IMR-90 (cell line): ENCODE measurements around the gene TMEM61. TPM values are rescaled to one million over a fixed set of nuclear protein-coding genes. Genes with fewer than 3 reads are reported as not detected.

Experiments
- ATAC-seq: fragments of 200-7000 bp; cut with Tn5 transposase; 2 replicates; pipeline ENCODE4 v1.9.1; 2020; ENCODE audit warnings: low read depth, mild to moderate bottlenecking, moderate library complexity
- BruUV-seq: library from RNA; stranded (reverse); fragments of 400-500 nt; replicated peaks from 2 replicates; lab custom pipeline; 2021; lab: Mats Ljungman, UMichigan
- CTCF ChIA-PET: fragments of 300-600 bp; formaldehyde crosslinking; extraction: SDS; loops from one replicate; lab custom pipeline; 2021; ENCODE audit warnings: antibody characterized with exemption; lab: Yijun Ruan, JAX
- POLR2A ChIA-PET: fragments of 300-600 bp; sonication (Branson Sonifier 250); formaldehyde crosslinking; loops from one replicate; lab custom pipeline; 2022; ENCODE audit warnings: antibody characterized with exemption; ENCODE audit not compliant: unreplicated experiment; lab: Charles Lee
- DNase-seq: peaks from one replicate; pipeline ENCODE4 v3.0.0; 2013
- H2AFZ ChIP-seq: replicated peaks from 2 replicates; pipeline ENCODE3; 2013; ENCODE audit warnings: low read length, mild to moderate bottlenecking; ENCODE audit not compliant: poor library complexity
- H2AK5ac ChIP-seq: 2 replicates; pipeline ENCODE4 v1.6.1; 2013; ENCODE audit warnings: low read depth, low read length, inconsistent platforms
- H2AK9ac ChIP-seq: replicated peaks from 2 replicates; pipeline ENCODE3; 2013; ENCODE audit warnings: mild to moderate bottlenecking, low read depth, low read length, moderate library complexity; ENCODE audit not compliant: poor library complexity
- H2BK120ac ChIP-seq: 2 replicates; pipeline ENCODE4 v1.6.1; 2013; ENCODE audit warnings: low read depth, low read length, inconsistent platforms
- H2BK15ac ChIP-seq: 3 replicates; pipeline ENCODE4 v1.6.1; 2013; ENCODE audit warnings: low read depth, low read length, inconsistent platforms
- H2BK20ac ChIP-seq: 2 replicates; pipeline ENCODE4 v1.6.1; 2013; ENCODE audit warnings: low read depth, mild to moderate bottlenecking, inconsistent platforms, low read length, moderate library complexity
- H2BK5ac ChIP-seq: 2 replicates; pipeline ENCODE4 v1.6.1; 2013; ENCODE audit warnings: mild to moderate bottlenecking, low read depth, low read length, inconsistent platforms; ENCODE audit not compliant: poor library complexity, severe bottlenecking
- H3K14ac ChIP-seq: replicated peaks from 2 replicates; pipeline ENCODE4 v1.6.1; 2013; ENCODE audit warnings: low read depth, low read length, inconsistent platforms
- H3K18ac ChIP-seq: 2 replicates; pipeline ENCODE4 v1.6.1; 2013; ENCODE audit warnings: low read depth, low read length, control low read depth
- H3K23ac ChIP-seq: 2 replicates; pipeline ENCODE4 v1.6.1; 2013; ENCODE audit warnings: low read depth, low read length, inconsistent platforms
- H3K27ac ChIP-seq: 2 replicates; pipeline ENCODE4 v1.5.1; 2013; ENCODE audit warnings: mild to moderate bottlenecking, control low read depth, low read length; ENCODE audit not compliant: insufficient read depth
- H3K27me3 ChIP-seq: 2 replicates; pipeline ENCODE4 v1.6.1; 2013; ENCODE audit warnings: low read length; ENCODE audit not compliant: control insufficient read depth, insufficient read depth
- H3K36me3 ChIP-seq: 2 replicates; pipeline ENCODE4 v1.6.1; 2013; ENCODE audit warnings: low read length, mixed read lengths; ENCODE audit not compliant: control insufficient read depth, insufficient read depth
- H3K4ac ChIP-seq: 2 replicates; pipeline ENCODE4 v1.6.1; 2013; ENCODE audit warnings: low read depth, low read length, inconsistent platforms
- H3K4me1 ChIP-seq: 2 replicates; pipeline ENCODE4 v1.6.1; 2013; ENCODE audit warnings: low read length, mixed read lengths; ENCODE audit not compliant: control insufficient read depth, insufficient read depth
- H3K4me2 ChIP-seq: 2 replicates; pipeline ENCODE4 v1.6.1; 2013; ENCODE audit warnings: low read depth, mild to moderate bottlenecking, control low read depth, low read length, moderate library complexity
- H3K4me3 ChIP-seq: 2 replicates; pipeline ENCODE4 v1.5.1; 2013; ENCODE audit warnings: low read depth, mild to moderate bottlenecking, control low read depth, low read length, moderate library complexity; ENCODE audit not compliant: insufficient read depth
- H3K56ac ChIP-seq: 2 replicates; pipeline ENCODE4 v1.6.1; 2013; ENCODE audit warnings: low read length, inconsistent platforms; ENCODE audit not compliant: insufficient read depth; ENCODE audit errors: extremely low read depth
- H3K79me1 ChIP-seq, 2 experiments: 2 replicates each; pipeline ENCODE4 v1.6.1; 2013; ENCODE audit warnings: low read length in 2 of 2, inconsistent platforms in 1 of 2, low read depth in 1 of 2
- H3K9ac ChIP-seq: 2 replicates; pipeline ENCODE4 v1.6.1; 2013; ENCODE audit warnings: low read depth, low read length, control low read depth
- H3K9me1 ChIP-seq: 2 replicates; pipeline ENCODE4 v1.6.1; 2013; ENCODE audit warnings: low read length, inconsistent platforms; ENCODE audit not compliant: insufficient read depth
- H3K9me3 ChIP-seq: 2 replicates; pipeline ENCODE4 v1.6.1; 2013; ENCODE audit warnings: low read length; ENCODE audit not compliant: control insufficient read depth, insufficient read depth
- H4K20me1 ChIP-seq: 2 replicates; pipeline ENCODE4 v1.6.1; 2013; ENCODE audit warnings: low read length, inconsistent platforms; ENCODE audit not compliant: insufficient read depth
- H4K5ac ChIP-seq: 2 replicates; pipeline ENCODE4 v1.6.1; 2013; ENCODE audit warnings: mild to moderate bottlenecking, low read depth, low read length, control low read depth
- H4K8ac ChIP-seq, 2 experiments: 2 replicates each; pipeline ENCODE4 v1.6.1; 2013; ENCODE audit warnings: low read depth in 2 of 2, low read length in 2 of 2, control low read depth in 1 of 2, inconsistent platforms in 1 of 2
- H4K91ac ChIP-seq: 2 replicates; pipeline ENCODE4 v1.6.1; 2013; ENCODE audit warnings: low read depth, low read length, inconsistent platforms; ENCODE audit not compliant: insufficient read depth
- BHLHE40 ChIP-seq: fragments of 150-350 bp; IDR thresholded peaks from 2 replicates; pipeline ENCODE4 v1.6.1; 2016; ENCODE audit warnings: mild to moderate bottlenecking, low read depth, low read length
- CEBPB ChIP-seq: IDR thresholded peaks from 2 replicates; pipeline ENCODE4 v1.6.1; 2012; ENCODE audit warnings: low read depth, low read length, improper control_type of control experiment
- CHD1 ChIP-seq: IDR thresholded peaks from 2 replicates; pipeline ENCODE4 v1.6.1; 2012; ENCODE audit warnings: low read depth, low read length, improper control_type of control experiment
- FOS ChIP-seq: fragments of 150-350 bp; IDR thresholded peaks from 2 replicates; pipeline ENCODE4 v1.6.1; 2016; ENCODE audit warnings: low read depth, low read length
- MAFK ChIP-seq: IDR thresholded peaks from 2 replicates; pipeline ENCODE4 v1.6.1; 2012; ENCODE audit warnings: low read depth, low read length, improper control_type of control experiment
- MAZ ChIP-seq: IDR thresholded peaks from 2 replicates; pipeline ENCODE4 v1.6.1; 2012; ENCODE audit warnings: low read depth, mild to moderate bottlenecking, low read length, improper control_type of control experiment, moderate library complexity, borderline replicate concordance
- MXI1 ChIP-seq: IDR thresholded peaks from 2 replicates; pipeline ENCODE4 v1.6.1; 2012; ENCODE audit warnings: low read depth, mild to moderate bottlenecking, low read length, moderate library complexity, borderline replicate concordance
- NFE2L2 ChIP-seq: fragments of 150-350 bp; IDR thresholded peaks from 2 replicates; pipeline ENCODE4 v1.6.1; 2016; ENCODE audit warnings: low read depth, mild to moderate bottlenecking, low read length
- POLR2A ChIP-seq: IDR thresholded peaks from 2 replicates; pipeline ENCODE4 v1.6.1; 2012; ENCODE audit warnings: mild to moderate bottlenecking, low read depth, low read length
- RAD21 ChIP-seq: IDR thresholded peaks from 2 replicates; pipeline ENCODE4 v1.6.1; 2012; ENCODE audit warnings: low read length, improper control_type of control experiment
- RCOR1 ChIP-seq: IDR thresholded peaks from 2 replicates; pipeline ENCODE4 v1.6.1; 2012; ENCODE audit warnings: mild to moderate bottlenecking, low read length, improper control_type of control experiment; ENCODE audit not compliant: insufficient replicate concordance
- RFX5 ChIP-seq: IDR thresholded peaks from 2 replicates; pipeline ENCODE4 v1.8.0; 2012; ENCODE audit warnings: low read depth, mild to moderate bottlenecking, low read length, moderate library complexity
- SMC3 ChIP-seq: fragments of 150-350 bp; IDR thresholded peaks from 2 replicates; pipeline ENCODE4 v1.6.1; 2016; ENCODE audit warnings: low read depth, mild to moderate bottlenecking, antibody characterized with exemption, low read length, moderate library complexity
- WGBS, 2 experiments: methylation state at CpG; one replicate each; pipeline versions ENCODE4 v1.1.5 to v1.1.7; 2013; ENCODE audit warnings: missing lambda C conversion rate in 2 of 2; ENCODE audit not compliant: insufficient read length in 1 of 2; ENCODE audit errors: extremely low coverage in 2 of 2; 5-methylcytosine and 5-hydroxymethylcytosine counted together
- dilution Hi-C: fragments of 300-500 bp; cut with HindIII; formaldehyde crosslinking; loops from one replicate; pipeline ENCODE4 v1.14.3; 2018; ENCODE audit warnings: low sequenced_read_pairs; ENCODE audit not compliant: unreplicated experiment
- in situ Hi-C: fragments of 300-500 bp; cut with MboI; formaldehyde crosslinking; loops from 3 replicates; pipeline ENCODE4 v1.14.3; 2019; ENCODE audit warnings: low sequenced_read_pairs, inconsistent platforms, mixed read lengths
- intact Hi-C: fragments of 100-400 bp; cut with micrococcal nuclease; formaldehyde crosslinking; loops from 2 replicates; pipeline ENCODE4 v1.10.0; 2022
- polyA plus RNA-seq, 3 experiments: library from polyadenylated mRNA; depleted of rRNA; stranded (reverse); fragments of >200 nt; gene quantifications; 2 replicates each; pipeline ENCODE4 v1.2.3, GENCODE V29; 2012; ENCODE audit warnings: low replicate concordance in 1 of 3
- total RNA-seq: library from RNA; depleted of rRNA; stranded (reverse); fragments of >200 nt; gene quantifications from 2 replicates; pipeline ENCODE4 v1.2.3, GENCODE V29; 2012
- TF ChIP-seq, protein P1 (sequence below): fragments of 150-350 bp; IDR thresholded peaks from 2 replicates; pipeline ENCODE4 v1.6.1; 2017; ENCODE audit warnings: mild to moderate bottlenecking, antibody characterized with exemption, low read length, low read depth
- TF ChIP-seq, protein P2 (sequence below): conservative IDR thresholded peaks from 2 replicates; pipeline ENCODE4 v1.5.1; 2012; ENCODE audit warnings: mild to moderate bottlenecking, low read depth, low read length, improper control_type of control experiment
- TF ChIP-seq, protein P3 (sequence below): fragments of 150-350 bp; IDR thresholded peaks from 2 replicates; pipeline ENCODE4 v1.6.1; 2016; ENCODE audit warnings: low read depth, mild to moderate bottlenecking, low read length, moderate library complexity, borderline replicate concordance

Gene TMEM61
- total and polyA plus RNA-seq, 2 of the 4 experiments (the other 2 are of a cell fraction) = not detected

DNA sequence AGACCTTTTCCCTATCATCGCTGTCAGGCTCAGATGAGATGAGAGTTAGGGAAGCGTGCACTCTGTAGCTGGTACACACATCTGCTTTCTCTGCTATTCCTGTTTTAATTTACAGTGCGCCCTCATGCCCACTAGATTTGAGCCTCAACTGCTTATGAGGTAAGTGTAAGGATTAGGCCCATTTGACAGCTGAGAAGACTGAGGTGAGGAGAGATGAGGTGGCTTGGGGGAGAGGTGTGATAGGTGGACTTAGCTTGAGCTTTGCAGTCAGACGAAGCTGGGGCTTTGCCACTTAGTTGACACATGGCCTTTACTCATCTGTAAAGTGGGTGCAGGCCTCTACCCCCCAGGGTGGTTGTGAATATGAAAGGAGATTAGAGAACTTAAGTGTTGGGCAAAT, 8.5 kb downstream of the TMEM61 start:
- dilution Hi-C loops = no loop called here

More for the DNA sequence above, 8.5 kb downstream of the TMEM61 start:
- in situ Hi-C loops = no loop called here
- peaks cover 40% of the 10 kb centered on the region for H3K27me3 ChIP-seq
- no peak overlapping the region; the same call in 1 of the 2 replicates for H4K91ac ChIP-seq
- H3K56ac ChIP-seq = no peak overlapping the region
- no peak overlapping the region for H3K23ac ChIP-seq
- no peak overlapping the region for H3K4me3 ChIP-seq
- H2BK5ac ChIP-seq = no peak overlapping the region
- no peak overlapping the region for H2BK120ac ChIP-seq
- no peak overlapping the region for H4K8ac ChIP-seq
- H3K4ac ChIP-seq = no peak overlapping the region
- DNase-seq = no peak
- no peak overlapping the region for H2BK15ac ChIP-seq
- no peak overlapping the region for H3K14ac ChIP-seq
- ChIA-PET CTCF (no interaction called here), POLR2A (no interaction called here)
- H3K79me1 ChIP-seq = no peaks in the 10 kb centered on the region
- H2AFZ ChIP-seq = no peak overlapping the region
- no peak for TF ChIP-seq MAZ
- TF ChIP-seq, protein P1, sequence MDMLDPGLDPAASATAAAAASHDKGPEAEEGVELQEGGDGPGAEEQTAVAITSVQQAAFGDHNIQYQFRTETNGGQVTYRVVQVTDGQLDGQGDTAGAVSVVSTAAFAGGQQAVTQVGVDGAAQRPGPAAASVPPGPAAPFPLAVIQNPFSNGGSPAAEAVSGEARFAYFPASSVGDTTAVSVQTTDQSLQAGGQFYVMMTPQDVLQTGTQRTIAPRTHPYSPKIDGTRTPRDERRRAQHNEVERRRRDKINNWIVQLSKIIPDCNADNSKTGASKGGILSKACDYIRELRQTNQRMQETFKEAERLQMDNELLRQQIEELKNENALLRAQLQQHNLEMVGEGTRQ = no peak
- TF ChIP-seq SMC3 = no peak
- no peak for TF ChIP-seq CEBPB
- no peak for TF ChIP-seq RAD21
- TF ChIP-seq, protein P2, sequence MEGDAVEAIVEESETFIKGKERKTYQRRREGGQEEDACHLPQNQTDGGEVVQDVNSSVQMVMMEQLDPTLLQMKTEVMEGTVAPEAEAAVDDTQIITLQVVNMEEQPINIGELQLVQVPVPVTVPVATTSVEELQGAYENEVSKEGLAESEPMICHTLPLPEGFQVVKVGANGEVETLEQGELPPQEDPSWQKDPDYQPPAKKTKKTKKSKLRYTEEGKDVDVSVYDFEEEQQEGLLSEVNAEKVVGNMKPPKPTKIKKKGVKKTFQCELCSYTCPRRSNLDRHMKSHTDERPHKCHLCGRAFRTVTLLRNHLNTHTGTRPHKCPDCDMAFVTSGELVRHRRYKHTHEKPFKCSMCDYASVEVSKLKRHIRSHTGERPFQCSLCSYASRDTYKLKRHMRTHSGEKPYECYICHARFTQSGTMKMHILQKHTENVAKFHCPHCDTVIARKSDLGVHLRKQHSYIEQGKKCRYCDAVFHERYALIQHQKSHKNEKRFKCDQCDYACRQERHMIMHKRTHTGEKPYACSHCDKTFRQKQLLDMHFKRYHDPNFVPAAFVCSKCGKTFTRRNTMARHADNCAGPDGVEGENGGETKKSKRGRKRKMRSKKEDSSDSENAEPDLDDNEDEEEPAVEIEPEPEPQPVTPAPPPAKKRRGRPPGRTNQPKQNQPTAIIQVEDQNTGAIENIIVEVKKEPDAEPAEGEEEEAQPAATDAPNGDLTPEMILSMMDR = no peak
- TF ChIP-seq, protein P3, sequence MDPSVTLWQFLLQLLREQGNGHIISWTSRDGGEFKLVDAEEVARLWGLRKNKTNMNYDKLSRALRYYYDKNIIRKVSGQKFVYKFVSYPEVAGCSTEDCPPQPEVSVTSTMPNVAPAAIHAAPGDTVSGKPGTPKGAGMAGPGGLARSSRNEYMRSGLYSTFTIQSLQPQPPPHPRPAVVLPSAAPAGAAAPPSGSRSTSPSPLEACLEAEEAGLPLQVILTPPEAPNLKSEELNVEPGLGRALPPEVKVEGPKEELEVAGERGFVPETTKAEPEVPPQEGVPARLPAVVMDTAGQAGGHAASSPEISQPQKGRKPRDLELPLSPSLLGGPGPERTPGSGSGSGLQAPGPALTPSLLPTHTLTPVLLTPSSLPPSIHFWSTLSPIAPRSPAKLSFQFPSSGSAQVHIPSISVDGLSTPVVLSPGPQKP = no peak
- TF ChIP-seq MXI1 = no peak
- TF ChIP-seq MAFK = no peak
- no peak for TF ChIP-seq FOS
- TF ChIP-seq CHD1 = no peak
- TF ChIP-seq RFX5 = no peak
- TF ChIP-seq POLR2A = no peak
- no peak for TF ChIP-seq BHLHE40
- TF ChIP-seq RCOR1 = no peak
- no peak for TF ChIP-seq NFE2L2
- H3K36me3 ChIP-seq = no peaks in the 10 kb centered on the region
- no TSS peak for BruUV-seq
- H2AK5ac ChIP-seq = no peak overlapping the region
- WGBS, 2 experiments = no CpG with 5 or more reads among the region's 4 CpGs
- no peak overlapping the region for H3K9ac ChIP-seq
- no peak overlapping the region for H3K27ac ChIP-seq
- no peak overlapping the region for H3K18ac ChIP-seq
- no peak overlapping the region for H4K5ac ChIP-seq
- H2AK9ac ChIP-seq = no peak overlapping the region
- no peaks in the 10 kb centered on the region for H3K9me3 ChIP-seq
- H2BK20ac ChIP-seq = no peak overlapping the region
- no peak for ATAC-seq
- H3K4me2 ChIP-seq = no peak overlapping the region
- H3K9me1 ChIP-seq = no peaks in the 10 kb centered on the region
- intact Hi-C loops = no loop called here
- H3K4me1 ChIP-seq = peaks cover 4% of the 10 kb centered on the region; the same call in 1 of the 2 replicates
- H4K20me1 ChIP-seq = no peaks in the 10 kb centered on the region
